Suprapubic skin (tissue), 4 donors: ENCODE data around the gene TBC1D1. TPM values are rescaled to one million over a fixed set of nuclear protein-coding genes. Genes with fewer than 3 reads are reported as not detected.

Experiments
- DNase-seq, 2 donors: peaks; one replicate each; pipeline ENCODE4 v3.0.0-alpha.2; 2019; ENCODE audit warnings: low spot score in 2 of 2
- H3K27ac ChIP-seq: fragments of 200-600 bp; sonication (generic); one replicate; pipeline ENCODE4 v1.5.1; 2019
- H3K27me3 ChIP-seq: fragments of 200-600 bp; sonication (generic); one replicate; pipeline ENCODE4 v1.5.1; 2019
- H3K36me3 ChIP-seq: fragments of 200-600 bp; sonication (generic); one replicate; pipeline ENCODE4 v1.5.1; 2019
- H3K4me1 ChIP-seq: fragments of 200-600 bp; sonication (generic); one replicate; pipeline ENCODE4 v1.5.1; 2019
- H3K4me3 ChIP-seq: fragments of 200-600 bp; sonication (generic); one replicate; pipeline ENCODE4 v1.5.1; 2019; ENCODE audit warnings: mild to moderate bottlenecking
- H3K9me3 ChIP-seq: fragments of 200-600 bp; sonication (generic); one replicate; pipeline ENCODE4 v1.5.1; 2019
- CTCF ChIP-seq, 2 donors: fragments of 200-600 bp in 1 of 2; fragments of 450-650 bp in 1 of 2; sonication (generic) in 1 of 2; IDR thresholded peaks; one replicate each; pipeline ENCODE4 v1.5.1; 2016 to 2019; ENCODE audit warnings: antibody characterized with exemption in 2 of 2, mild to moderate bottlenecking in 1 of 2, moderate library complexity in 1 of 2
- EP300 ChIP-seq: sonication (generic); formaldehyde crosslinking; IDR thresholded peaks from one replicate; pipeline ENCODE4 v1.6.1; 2017; ENCODE audit warnings: antibody characterized with exemption
- POLR2A ChIP-seq, 2 donors: fragments of 450-650 bp; IDR thresholded peaks; one replicate each; pipeline ENCODE4 v1.6.1; 2017; ENCODE audit warnings: antibody characterized with exemption in 2 of 2, mild to moderate bottlenecking in 2 of 2, moderate library complexity in 2 of 2
- POLR2AphosphoS5 ChIP-seq, 3 donors: sonication (generic); formaldehyde crosslinking; IDR thresholded peaks; one replicate each; pipeline ENCODE4 v1.6.1; 2017; ENCODE audit warnings: antibody characterized with exemption in 3 of 3
- WGBS: methylation state at CpG from one replicate; pipeline ENCODE4 v1.1.5; 2018; 5-methylcytosine and 5-hydroxymethylcytosine counted together
- total RNA-seq, 4 donors: library from RNA; depleted of rRNA; stranded (reverse); fragments of >200 nt; gene quantifications; one replicate each; pipeline ENCODE4 v1.1.0, GENCODE V29; 2016

The TBC1D1 gene
- total RNA-seq, 4 donors from 2014 or later, result 16.3 to 32.0 (median 22.2) TPM

GRCh38 chr4:38105475-38106220 is 214.8 kb downstream of the TBC1D1 start:
- Histone ChIP-seq H3K4me3 (no peak overlapping the region), H3K9me3 (no peaks in the 10 kb centered on the region), H3K4me1 (peaks cover 18% of the 10 kb centered on the region), H3K36me3 (peaks cover 6% of the 10 kb centered on the region), H3K27me3 (no peaks in the 10 kb centered on the region), H3K27ac (no peak overlapping the region)
- DNase-seq, result no peak
- TF ChIP-seq POLR2AphosphoS5 (IDR thresholded peaks at IDR 0.05) (no peak), CTCF (IDR thresholded peaks at IDR 0.05) (no peak), POLR2A (IDR thresholded peaks at IDR 0.05) (no peak), EP300 (no peak)
- 75% methylated on average over 7 of the region's 7 CpGs for WGBS

GRCh38 chr4:38106311-38106710 is 215.4 kb downstream of the TBC1D1 start:
- TF ChIP-seq POLR2A (IDR thresholded peaks at IDR 0.05) (no peak), POLR2AphosphoS5 (IDR thresholded peaks at IDR 0.05) (no peak), EP300 (no peak), CTCF (IDR thresholded peaks at IDR 0.05) (no peak)
- Histone ChIP-seq H3K36me3 (peaks cover 6% of the 10 kb centered on the region), H3K4me1 (peaks cover 11% of the 10 kb centered on the region), H3K4me3 (no peak overlapping the region), H3K27me3 (no peaks in the 10 kb centered on the region), H3K27ac (no peak overlapping the region), H3K9me3 (no peaks in the 10 kb centered on the region)
- no peak for DNase-seq
- WGBS, result 87% methylated on average over 3 of the region's 4 CpGs

GRCh38 chr4:38106886-38107514 is 216.1 kb downstream of the TBC1D1 start:
- Histone ChIP-seq H3K4me1 (peaks cover 7% of the 10 kb centered on the region), H3K27ac (no peak overlapping the region), H3K27me3 (no peaks in the 10 kb centered on the region), H3K9me3 (no peaks in the 10 kb centered on the region), H3K36me3 (peaks cover 6% of the 10 kb centered on the region), H3K4me3 (no peak overlapping the region)
- TF ChIP-seq EP300 (no peak), POLR2A (IDR thresholded peaks at IDR 0.05) (no peak), POLR2AphosphoS5 (IDR thresholded peaks at IDR 0.05) (no peak), CTCF (IDR thresholded peaks at IDR 0.05) (no peak)
- no peak for DNase-seq
- 81% methylated on average over 10 of the region's 10 CpGs for WGBS

- no peak for DNase-seq
- Histone ChIP-seq H3K36me3 (peaks cover 6% of the 10 kb centered on the region), H3K4me1 (peaks cover 4% of the 10 kb centered on the region), H3K4me3 (no peak overlapping the region), H3K9me3 (no peaks in the 10 kb centered on the region), H3K27me3 (no peaks in the 10 kb centered on the region), H3K27ac (no peak overlapping the region)
- WGBS, result 100% methylated on average over 2 of the region's 2 CpGs
- TF ChIP-seq POLR2A (IDR thresholded peaks at IDR 0.05), result no peak
- no peak for TF ChIP-seq POLR2AphosphoS5 (IDR thresholded peaks at IDR 0.05)
- TF ChIP-seq EP300, result no peak
- TF ChIP-seq CTCF (IDR thresholded peaks at IDR 0.05), result no peak
Observed at GRCh38 chr4:38107818-38108217, 216.9 kb downstream of the TBC1D1 start.

- peaks cover 11% of the 10 kb centered on the region for H3K4me1 ChIP-seq
- peaks cover 6% of the 10 kb centered on the region for H3K36me3 ChIP-seq
- DNase-seq, result no peak
- H3K27me3 ChIP-seq, result no peaks in the 10 kb centered on the region
- 92% methylated on average over 3 of the region's 3 CpGs for WGBS
- no peak for TF ChIP-seq POLR2AphosphoS5 (IDR thresholded peaks at IDR 0.05)
- no peak for TF ChIP-seq POLR2A (IDR thresholded peaks at IDR 0.05)
- TF ChIP-seq EP300, result no peak
- no peak for TF ChIP-seq CTCF (IDR thresholded peaks at IDR 0.05)
- no peak overlapping the region for H3K4me3 ChIP-seq
- H3K27ac ChIP-seq, result no peak overlapping the region
- H3K9me3 ChIP-seq, result no peaks in the 10 kb centered on the region
Observed at GRCh38 chr4:38109370-38109769, 218.5 kb downstream of the TBC1D1 start.
